LNCAP (cell line): Measurements from ENCODE around the gene NFKB1.

Source experiments
- TF ChIP-seq, protein P1 (sequence below): fragments of 450-650 bp; IDR thresholded peaks from 2 replicates; pipeline ENCODE4 v1.5.1; 2017; ENCODE audit warnings: mild to moderate bottlenecking

Gene NFKB1

DNA sequence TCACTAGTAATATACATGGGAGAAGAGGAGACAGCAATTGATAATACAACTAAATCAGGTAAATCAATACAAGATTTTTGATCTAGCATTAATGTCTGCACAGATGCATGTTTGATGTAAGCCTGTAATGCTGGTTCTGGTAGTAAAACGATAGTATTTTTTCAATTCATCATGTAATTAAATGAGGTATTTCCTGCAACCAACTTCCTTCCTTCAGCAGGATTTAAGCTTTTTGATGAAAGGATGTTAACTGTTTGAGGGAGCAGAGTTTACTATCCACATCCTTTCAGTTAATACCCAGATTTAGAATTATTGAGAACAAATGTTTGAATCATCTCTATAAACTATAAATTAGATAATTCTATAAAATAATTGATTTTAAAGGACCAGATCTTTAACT lies 31.4 kb upstream of the NFKB1 start:
- TF ChIP-seq, protein P1, sequence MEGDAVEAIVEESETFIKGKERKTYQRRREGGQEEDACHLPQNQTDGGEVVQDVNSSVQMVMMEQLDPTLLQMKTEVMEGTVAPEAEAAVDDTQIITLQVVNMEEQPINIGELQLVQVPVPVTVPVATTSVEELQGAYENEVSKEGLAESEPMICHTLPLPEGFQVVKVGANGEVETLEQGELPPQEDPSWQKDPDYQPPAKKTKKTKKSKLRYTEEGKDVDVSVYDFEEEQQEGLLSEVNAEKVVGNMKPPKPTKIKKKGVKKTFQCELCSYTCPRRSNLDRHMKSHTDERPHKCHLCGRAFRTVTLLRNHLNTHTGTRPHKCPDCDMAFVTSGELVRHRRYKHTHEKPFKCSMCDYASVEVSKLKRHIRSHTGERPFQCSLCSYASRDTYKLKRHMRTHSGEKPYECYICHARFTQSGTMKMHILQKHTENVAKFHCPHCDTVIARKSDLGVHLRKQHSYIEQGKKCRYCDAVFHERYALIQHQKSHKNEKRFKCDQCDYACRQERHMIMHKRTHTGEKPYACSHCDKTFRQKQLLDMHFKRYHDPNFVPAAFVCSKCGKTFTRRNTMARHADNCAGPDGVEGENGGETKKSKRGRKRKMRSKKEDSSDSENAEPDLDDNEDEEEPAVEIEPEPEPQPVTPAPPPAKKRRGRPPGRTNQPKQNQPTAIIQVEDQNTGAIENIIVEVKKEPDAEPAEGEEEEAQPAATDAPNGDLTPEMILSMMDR = no peak

DNA sequence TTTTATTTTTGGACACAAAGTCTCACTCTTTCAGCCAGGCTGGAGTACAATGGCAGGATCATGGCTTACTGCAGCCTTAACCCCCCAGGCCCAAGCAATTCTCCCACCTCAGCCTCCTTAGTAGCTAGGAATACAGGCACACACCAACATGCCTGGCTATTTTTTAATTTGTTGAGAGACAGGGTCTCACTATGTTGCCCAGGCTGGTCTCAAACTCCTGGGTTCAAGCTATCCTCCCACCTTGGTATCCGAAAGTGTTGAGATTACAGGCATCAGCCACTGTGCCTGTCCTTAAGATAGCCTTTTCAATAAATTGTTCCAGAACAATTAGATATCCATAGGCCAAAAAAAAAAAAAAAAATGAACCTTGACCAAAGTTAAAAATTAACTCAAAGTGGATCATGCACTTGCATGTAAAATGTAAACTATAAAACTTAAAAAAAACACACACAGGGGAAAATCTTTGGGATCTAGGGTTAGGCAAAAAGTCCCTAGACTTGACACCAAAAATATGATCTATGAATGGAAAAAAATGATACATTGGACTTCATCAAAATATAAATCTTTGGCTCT lies 28.6 kb upstream of the NFKB1 start:
- TF ChIP-seq, protein P1 = no peak

DNA sequence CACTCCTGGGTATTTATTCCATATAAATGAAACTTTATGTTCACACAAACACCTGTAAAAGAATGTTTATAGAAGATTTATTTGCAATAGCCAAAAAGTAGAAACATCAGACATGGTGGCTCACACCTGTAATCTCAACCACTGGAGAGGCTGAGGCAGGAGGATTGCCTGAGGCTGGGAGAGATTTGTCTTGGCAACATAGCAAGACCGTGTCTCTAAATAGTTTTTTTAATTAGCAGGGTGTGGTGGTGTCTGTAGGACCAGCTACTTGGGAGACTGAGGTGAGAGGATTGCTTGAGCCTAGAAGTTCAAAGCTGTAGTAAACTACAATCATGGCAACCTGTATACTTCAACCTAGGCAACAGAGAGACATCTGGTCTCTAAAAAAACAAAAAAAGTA lies 27.7 kb upstream of the NFKB1 start:
- TF ChIP-seq, protein P1 = no peak

DNA sequence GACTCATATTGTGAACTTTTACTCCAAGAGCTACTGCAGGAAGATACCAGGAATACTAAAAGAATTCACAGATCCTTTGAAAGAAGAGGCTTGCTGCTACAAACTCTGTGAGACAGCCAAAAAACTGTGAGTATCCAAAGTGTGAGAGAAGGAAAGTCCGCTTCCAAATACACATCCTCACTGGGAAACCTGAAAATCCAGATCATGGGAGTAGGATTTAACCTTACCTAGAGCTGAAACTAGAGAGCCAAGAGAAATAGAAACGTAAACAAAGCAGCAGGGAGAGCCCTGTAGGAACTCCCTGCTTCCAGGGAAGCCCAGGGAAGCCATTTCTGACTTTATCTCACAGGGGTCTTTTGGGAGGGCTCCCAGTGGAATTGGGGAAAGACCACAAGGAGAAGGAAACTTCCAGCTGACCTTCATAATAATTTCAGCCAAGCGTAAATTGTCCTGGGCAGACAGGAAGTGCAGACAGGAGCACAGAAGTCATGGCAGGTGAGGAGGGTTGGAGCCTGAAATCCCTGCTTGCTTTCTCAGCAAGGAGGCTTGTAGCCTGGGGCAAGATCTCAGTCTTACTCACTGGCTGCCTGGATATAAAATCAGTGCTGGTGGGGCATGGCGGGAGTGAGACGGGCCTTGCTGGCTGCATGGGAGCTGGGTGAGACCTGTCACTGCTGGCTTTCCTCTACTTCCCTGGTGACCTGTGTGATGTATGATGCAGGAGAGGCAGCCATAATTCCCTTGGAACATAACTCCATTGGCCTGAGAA lies 26.2 kb upstream of the NFKB1 start:
- TF ChIP-seq, protein P1 = no peak

DNA sequence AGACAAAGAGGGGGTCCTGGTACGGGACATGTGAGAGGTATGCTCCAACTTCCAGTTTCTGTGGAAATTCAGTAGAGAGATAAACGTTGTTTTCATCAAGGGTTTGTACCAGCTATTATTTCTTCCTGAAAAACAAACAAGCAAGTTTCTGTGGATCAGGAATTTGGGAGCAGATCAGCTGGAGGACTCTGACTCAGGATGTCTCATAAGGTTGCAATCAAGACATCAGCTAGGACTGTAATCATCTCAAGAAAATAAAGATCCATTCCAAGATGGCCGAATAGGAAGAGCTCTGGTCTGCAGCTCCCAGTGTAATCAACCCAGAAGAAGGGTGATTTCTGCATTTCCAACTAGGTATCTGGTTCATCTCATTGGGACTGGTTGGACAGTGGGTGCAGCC lies 23.5 kb upstream of the NFKB1 start:
- TF ChIP-seq, protein P1 = no peak

DNA sequence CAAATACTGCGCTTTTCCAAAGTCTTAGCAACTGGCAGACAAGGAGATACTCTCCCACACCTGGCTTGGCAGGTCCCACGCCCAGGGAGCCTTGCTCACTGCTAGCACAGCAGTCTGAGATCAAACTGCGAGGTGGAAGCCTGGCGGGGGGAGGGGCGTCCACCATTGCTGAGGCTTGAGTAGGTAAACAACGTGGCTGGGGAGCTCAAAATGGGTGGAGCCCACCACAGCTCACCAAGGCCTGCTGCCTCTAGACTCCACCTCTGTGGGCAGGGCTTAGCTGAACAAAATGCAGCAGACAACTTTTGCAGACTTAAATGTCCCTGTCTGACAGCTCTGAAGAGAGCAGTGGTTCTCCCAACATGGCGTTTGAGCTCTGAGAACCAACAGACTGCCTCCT lies 23.0 kb upstream of the NFKB1 start:
- TF ChIP-seq, protein P1 = no peak

DNA sequence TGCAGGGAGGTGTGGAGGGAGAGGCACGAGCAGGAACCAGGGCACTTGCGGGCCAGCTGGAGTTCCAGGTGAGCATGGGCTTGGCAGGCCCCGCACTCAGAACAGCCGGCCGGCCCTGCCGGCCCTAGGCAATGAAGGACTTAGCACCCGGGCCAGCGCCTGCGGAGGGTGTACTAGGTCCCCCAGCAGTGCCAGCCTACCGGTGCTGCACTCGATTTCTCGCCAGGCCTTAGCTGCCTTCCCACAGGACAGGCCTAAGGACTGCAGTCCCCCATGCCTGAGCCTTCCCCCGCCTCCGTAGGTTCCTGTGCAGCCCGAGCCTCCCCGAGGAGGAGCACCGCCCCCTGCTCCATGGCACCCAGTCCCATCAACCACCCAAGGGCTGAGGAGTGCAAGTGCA lies 18.0 kb upstream of the NFKB1 start:
- TF ChIP-seq, protein P1 = no peak
